ENCODE results near the gene RPL22L1.
"Not testable (repeated sequence)": the region's sequence is repeated elsewhere in the genome, so short reads cannot be mapped to it uniquely, and the experiment has no call there.

The RPL22L1 gene

DNA sequence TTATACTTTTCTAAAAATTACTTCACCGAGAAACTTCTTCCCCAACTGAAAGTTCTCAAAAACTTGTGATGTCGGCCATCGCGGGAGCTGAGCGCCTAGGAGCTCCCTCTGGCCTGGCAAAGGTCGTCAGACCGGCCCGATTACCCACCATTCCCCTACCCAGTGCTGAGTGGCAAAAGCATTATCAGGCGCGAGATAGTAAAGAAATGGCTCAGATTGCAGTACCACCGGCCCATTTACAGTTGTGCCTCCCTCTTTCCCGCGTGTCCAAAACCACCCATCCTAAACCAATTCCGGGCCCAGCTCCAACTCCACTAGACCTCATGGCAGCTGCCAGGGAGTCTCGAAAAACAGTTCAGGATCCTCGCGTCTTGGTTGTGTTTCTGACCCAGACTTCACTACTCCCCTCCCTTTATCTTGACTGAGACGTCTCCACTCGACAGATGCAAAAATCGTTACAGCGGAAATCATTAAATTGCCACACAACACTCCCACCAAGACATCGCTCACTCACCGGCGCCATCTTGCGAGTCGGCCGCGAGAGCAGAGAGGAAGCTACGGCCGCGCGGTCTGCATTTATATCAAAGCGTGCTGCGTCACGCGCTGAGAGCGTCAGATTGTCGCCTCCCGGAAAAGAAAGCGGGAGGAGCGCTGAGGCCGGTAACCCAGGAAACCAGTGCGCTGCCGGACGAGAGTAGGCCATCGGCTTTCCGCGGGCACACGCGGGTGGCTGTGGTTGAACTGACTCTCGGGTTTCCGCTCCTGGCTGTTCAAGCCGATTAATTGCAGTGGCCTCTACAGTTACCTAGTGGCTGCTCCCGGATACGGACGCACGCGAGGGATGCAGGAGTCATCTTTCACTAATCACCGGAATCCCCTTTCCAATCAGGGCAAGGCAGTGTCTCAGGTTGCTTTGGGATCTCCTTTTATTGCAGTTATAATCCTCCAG is at the start of gene RPL22L1:
RPL22L1 (minus strand) TSS at position 551 of the 949 bp plus-strand sequence; CDS start at position 523, 28 bp downstream.
- peak; percentile 99 for DNase-seq (ENCODE audit: low spot score)

DNA sequence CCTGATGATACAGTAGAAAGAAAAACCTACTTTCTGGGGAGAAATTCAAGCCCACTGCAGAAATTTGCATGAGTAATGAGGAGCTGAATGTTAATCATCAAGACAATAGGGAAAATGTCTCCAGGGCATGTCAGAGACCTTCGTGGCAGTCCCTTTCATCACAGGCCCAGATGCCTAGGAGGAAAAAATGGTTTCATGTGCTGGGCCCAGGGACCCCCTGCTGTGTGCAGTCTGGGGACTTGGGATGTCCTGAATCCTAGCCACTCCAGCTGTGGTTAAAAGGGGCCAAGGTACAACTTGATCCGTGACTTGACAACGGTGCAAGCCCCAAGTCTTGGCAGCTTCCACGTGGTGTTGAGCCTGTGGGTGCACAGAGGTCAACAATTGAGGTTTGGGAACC is 48.7 kb upstream of the RPL22L1 start:
- no peak for DNase-seq (ENCODE audit: low spot score)

GRCh38 chr3:170914690-170915089 is 44.7 kb upstream of the RPL22L1 start:
- no peak for DNase-seq (ENCODE audit: low spot score)

DNA sequence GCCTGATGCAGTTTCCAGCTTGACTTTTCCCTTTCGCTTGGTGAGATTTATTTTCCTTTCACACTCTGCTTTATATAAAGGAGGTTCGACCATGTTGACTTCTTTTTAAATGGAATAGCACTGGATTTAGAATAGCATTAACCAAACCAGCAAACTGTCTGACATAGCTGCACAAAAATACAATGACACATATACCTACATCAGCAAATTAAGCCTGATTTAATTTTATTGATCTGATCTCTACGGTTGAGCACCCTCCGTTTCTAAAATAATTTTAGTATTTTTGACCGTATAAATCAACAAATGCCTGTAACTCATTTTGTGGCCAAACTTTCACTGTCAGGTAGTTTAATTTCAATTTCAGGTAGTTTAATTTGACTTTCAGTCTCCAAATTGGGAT is 44.2 kb upstream of the RPL22L1 start:
- no peak for DNase-seq (ENCODE audit: low spot score)

- DNase-seq (ENCODE audit: low spot score), result no peak
Measured at GRCh38 chr3:170911051-170911450, 41.1 kb upstream of the RPL22L1 start.

DNA sequence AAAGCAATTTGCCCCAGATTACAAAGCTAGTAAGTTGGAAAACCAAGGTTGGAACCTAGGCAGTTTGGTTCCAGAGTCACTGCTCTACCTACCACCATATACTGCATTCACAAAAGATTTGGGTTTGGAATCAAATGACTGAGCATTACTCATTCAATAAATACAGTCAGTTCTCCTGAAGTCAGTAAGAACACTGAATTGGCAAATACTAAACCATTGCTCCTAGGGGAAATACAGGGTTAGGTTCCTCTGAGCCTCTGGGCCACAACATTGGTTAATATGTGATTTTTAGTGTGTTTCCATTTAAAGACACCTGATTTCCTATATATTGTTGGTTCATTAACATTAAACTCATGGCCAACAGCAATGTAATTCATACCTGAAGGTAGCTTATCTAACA is 40.5 kb upstream of the RPL22L1 start:
- DNase-seq (ENCODE audit: low spot score), result no peak

DNA sequence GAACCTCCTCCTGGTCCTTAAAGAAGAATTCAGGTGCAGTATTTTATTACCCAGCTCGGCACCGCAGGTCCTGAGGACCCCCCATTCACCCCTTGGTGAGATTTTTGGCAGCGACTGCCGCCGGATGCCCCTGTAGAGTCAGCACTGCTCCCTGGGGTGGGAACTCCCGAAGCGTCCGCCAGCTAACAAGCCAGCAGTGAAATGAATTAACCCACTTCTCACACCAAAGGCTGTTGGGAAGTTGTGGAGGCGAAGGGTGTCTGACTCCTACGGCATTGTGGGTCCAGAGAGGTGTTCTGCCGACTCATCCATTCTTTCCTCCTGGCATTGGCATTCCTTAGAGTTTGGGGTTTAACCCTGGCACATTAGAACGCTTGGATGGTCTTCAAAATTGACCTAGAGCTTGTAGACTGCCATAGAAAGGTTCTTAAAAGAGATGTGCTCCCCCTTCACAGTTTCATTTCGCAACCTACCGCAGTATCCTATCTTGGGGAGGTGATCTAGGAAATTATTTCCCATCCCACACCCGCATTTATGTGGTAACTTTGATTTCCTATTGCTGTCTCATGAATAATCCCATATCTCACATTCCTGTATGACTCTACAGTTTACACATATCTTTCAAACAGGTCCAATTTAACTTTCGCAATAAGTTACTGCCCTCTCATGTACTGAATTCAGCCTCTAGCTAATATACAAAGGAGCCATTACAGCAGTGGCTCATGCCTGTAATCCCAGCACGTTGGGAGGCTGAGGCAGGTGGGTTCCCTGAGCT is 39.3 kb upstream of the RPL22L1 start:
- peak; percentile 2 for DNase-seq (ENCODE audit: low spot score)

- peak; percentile 92 for DNase-seq (ENCODE audit: low spot score)
Measured at GRCh38 chr3:170908235-170909116, 38.5 kb upstream of the RPL22L1 start, which contains the start of gene EIF5A2. EIF5A2 (minus strand) TSS chr3:170908637; CDS start chr3:170907806, 831 bp downstream.

DNA sequence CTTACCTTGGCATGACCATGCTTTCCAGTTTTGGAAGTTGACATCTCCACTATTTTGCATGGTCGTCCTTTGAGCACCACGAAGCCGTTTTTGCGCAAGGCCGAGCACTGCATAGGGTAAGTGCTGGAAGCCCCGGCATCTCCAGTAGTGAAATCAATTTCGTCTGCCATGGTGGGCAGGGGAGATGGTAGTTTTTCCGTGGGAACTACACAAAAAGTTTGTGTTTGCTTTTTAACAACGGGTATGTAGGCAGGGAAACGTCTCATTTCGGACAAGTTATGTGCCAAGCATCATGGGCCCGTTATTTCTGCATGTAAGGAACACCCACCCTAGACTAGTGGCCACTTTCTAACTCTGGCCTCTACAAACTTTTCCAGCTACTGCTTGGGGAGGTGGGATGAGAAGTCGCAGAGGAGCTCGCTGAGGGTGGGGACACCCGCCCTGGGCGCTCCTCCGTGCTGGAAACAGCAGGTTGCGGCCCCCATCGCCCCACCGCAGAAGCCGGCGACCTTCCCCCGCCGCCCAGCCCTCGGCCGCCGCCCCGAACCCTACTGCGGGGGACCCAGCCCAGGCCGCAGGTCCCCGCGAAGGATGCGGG is 37.7 kb upstream of the RPL22L1 start:
- DNase-seq (ENCODE audit: low spot score), result peak; percentile 8

DNA sequence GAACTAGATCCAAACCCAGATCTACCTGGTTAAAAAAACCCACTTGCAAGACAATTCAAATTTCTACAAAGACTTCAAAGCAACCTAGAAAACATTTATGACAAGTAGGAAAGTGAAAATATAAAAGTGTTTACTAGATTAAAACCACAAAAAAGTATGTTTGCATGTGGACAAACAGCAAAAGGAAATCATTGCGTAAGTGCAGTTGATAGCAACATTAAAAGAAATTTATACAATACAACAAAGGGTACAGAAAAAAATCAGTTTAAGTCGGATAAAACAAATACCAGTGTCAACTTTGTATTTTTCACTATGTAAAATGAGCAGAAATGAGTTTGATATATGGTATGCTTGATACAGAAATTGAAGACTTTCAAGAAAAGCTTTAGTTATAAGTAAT is 35.9 kb upstream of the RPL22L1 start:
- no peak for DNase-seq (ENCODE audit: low spot score)

DNA sequence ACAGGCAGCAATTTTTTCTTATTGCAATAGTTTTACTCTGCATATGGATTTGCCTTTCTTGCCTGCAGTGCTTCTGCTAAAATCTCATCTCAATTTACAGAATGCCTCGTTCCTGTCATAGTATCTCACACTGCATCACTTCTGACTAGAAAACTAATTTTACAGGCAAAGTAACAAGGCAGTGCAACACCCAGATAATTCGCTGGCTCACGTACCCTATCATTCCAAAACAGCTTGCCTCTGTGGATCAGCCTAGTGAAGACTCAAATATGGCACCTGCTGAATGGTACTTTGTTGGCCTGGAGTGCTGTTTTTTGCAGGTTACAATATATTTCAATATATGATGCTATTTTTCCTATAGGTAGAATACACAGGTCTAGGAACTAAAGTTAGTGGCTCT is 33.1 kb upstream of the RPL22L1 start:
- DNase-seq (ENCODE audit: low spot score), result no peak

DNA sequence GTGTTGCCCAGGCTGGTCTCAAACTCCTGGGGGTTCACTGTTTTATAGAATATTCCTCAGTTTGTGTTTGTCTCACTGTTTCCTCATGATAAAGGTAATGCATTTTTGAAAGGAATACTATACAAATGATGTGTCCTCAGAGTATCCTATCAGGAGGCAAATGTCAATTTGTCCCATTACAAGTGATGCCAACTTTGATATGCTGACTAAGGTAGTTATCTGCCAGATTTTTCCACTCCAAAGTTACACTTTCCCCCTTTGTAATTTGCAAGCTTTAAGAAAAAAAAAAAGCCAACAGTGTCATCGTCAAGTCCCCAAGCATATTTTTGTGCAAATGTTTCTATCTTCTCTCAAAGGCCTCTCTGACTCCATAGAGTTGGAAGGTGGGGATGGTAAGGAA is 29.5 kb upstream of the RPL22L1 start:
- DNase-seq (ENCODE audit: low spot score), result no peak

GRCh38 chr3:170897978-170898377 is 28.0 kb upstream of the RPL22L1 start:
- no peak for DNase-seq (ENCODE audit: low spot score)

- not testable (repeated sequence) for DNase-seq (ENCODE audit: low spot score)
Measured at GRCh38 chr3:170897199-170897598, 27.2 kb upstream of the RPL22L1 start.

DNA sequence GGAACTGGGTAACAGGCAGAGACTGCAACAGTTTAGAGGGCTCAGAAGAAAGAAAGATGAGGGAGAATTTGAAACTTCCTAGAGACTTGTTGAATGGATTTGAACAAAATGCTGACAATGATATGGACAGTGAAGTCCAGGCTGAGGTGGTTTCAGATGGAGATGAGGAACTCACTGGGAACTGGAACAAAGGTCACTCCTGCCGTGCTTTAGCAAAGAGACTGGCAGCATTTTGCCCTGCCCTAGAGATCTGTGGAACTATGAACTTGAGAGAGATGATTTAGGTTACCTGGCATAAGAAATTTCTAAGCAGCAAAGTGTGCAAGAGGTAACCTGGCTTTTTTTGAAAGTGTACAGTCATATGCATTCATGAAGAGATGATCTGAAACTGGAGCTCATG is 26.8 kb upstream of the RPL22L1 start:
- no peak for DNase-seq (ENCODE audit: low spot score)

DNA sequence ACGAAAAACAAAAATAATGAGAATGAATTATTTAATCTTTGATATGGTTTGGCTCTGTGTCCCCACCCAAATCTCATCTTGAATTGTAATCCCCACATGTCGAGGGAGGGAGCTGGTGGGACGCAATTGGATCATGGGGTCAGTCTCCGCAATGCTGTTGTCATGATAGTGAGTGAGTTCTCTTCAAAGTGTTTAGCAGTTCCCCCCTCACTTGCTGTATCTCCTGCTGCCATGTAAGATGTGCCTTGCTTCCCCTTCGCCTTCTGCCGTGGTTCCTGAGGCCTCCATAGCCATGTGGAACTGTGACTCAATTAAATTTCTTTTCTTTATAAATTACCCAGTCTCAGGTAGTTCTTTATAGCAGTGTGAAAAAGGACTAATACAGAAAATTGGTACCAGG is 26.3 kb upstream of the RPL22L1 start:
- not testable (repeated sequence) for DNase-seq (ENCODE audit: low spot score)

- DNase-seq (ENCODE audit: low spot score), result no peak
Measured at GRCh38 chr3:170893895-170894294, 23.9 kb upstream of the RPL22L1 start.

DNA sequence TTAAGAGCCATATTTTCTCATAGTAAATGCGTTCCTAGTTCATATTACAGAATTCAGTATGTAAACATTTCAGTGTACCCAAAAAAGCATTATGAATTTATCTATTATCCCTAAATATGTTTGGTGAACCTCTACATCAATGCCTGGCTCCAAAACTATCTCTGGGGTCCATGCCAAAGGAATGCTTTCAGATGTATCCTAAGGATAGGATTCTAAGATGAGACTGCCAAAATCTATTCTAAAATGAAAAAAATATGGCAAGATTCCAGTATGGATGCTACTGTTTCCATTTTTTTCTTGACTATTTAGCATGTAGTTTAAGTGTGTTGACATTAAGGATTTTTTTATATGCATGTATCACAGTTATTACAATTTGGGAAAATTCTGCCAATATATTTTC is 19.6 kb upstream of the RPL22L1 start:
- DNase-seq (ENCODE audit: low spot score), result no peak

DNA sequence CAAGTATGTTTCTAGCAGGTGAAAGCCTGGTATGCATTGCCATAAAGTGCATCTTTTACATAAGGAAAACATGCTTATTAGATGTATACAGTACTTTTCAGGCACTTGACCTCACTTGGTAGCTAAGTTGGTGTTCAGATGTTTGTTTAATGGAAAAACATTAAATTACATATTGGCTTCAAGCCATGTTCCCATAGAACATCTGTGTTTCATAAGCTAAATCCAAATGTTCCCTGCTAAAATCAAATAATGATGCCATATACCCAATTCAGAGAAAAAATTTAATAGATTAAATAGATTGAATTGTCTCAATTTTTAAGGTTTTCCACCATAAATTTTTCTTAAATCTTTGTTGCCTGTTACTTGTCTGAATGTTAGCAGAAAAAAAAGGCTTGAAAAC is 19.1 kb upstream of the RPL22L1 start:
- no peak for DNase-seq (ENCODE audit: low spot score)

DNA sequence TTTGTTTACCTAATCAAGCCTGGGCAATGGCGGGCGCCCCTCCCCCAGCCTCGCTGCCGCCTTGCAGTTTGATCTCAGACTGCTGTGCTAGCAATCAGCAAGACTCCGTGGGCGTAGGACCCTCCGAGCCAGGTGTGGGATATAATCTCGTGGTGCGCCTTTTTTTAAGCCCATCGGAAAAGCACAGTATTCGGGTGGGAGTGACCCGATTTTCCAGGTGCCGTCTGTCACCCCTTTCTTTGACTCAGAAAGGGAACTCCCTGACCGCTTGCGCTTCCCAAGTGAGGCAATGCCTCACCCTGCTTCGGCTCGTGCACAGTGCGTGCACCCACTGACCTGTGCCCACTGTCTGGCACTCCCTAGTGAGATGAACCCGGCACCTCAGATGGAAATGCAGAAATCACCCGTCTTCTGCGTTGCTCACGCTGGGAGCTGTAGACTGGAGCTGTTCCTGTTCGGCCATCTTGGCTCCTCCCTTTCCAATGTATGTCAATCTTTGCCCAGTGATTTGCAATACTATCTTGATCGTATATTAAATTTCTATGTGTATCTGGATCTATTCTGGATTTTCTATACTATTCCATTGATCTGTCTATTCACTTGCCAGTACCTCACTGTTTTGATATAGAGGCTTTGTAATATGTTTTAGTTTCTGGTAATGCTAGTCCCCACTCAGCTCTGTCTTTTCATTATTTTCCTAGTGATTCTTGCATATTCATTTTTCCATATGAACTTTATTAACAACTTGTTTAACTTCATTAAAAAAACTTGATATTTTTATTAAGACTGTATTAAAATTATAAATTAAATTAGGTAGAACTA is 14.3 kb upstream of the RPL22L1 start:
- not testable (repeated sequence) for DNase-seq (ENCODE audit: low spot score)

- DNase-seq (ENCODE audit: low spot score), result not testable (repeated sequence)
Measured at GRCh38 chr3:170878688-170879087, 8.7 kb upstream of the RPL22L1 start.

All from Ammon's horn (tissue), 1 donor.